GM12878 (cell line): Measurements from ENCODE around the gene SUFU. TPM values are rescaled to one million over a fixed set of nuclear protein-coding genes. Genes with fewer than 3 reads are reported as not detected.
"Not testable (repeated sequence)": the region's sequence is repeated elsewhere in the genome, so short reads cannot be mapped to it uniquely, and the experiment has no call there.

Experiments used
- ATAC-seq: fragments of 200-7000 bp; cut with Tn5 transposase; 3 replicates; pipeline ENCODE4 v1.9.1; 2020; ENCODE audit warnings: mild to moderate bottlenecking, moderate library complexity
- BruUV-seq: library from RNA; stranded (reverse); fragments of 400-500 nt; replicated peaks from 2 replicates; lab custom pipeline; 2021; lab: Mats Ljungman, UMichigan
- CTCF ChIA-PET: fragments of 300-600 bp; sonication (Branson Sonifier 250); formaldehyde crosslinking; extraction: SDS; loops from one replicate; lab custom pipeline; 2021; ENCODE audit warnings: inconsistent platforms; lab: Yijun Ruan, JAX
- POLR2A ChIA-PET: fragments of 350-600 bp; formaldehyde crosslinking; extraction: SDS; loops from one replicate; lab custom pipeline; 2021; ENCODE audit warnings: inconsistent platforms; lab: Charles Lee
- RAD21 ChIA-PET: fragments of 300-600 bp; sonication (Branson Sonifier 250); formaldehyde crosslinking; loops from one replicate; lab custom pipeline; 2023; ENCODE audit warnings: antibody characterized with exemption; ENCODE audit not compliant: unreplicated experiment; lab: Charles Lee
- SMC1A ChIA-PET: fragments of 300-600 bp; sonication (Branson Sonifier 250); formaldehyde crosslinking; loops from one replicate; lab custom pipeline; 2023; ENCODE audit not compliant: unreplicated experiment, uncharacterized antibody; lab: Charles Lee
- DNase-seq: peaks from one replicate; pipeline ENCODE4 v3.0.0-alpha.2; 2011; ENCODE audit warnings: low read depth, low spot score
- FAIRE-seq: peaks from 3 replicates; lab custom pipeline; 2011; peaks lifted over from hg19 to GRCh38; lab: Jason Lieb, UNC
- H2AFZ ChIP-seq: 2 replicates; pipeline ENCODE4 v1.6.0; 2011; ENCODE audit warnings: low read depth, low read length, control low read depth; ENCODE audit not compliant: control insufficient read depth
- H3K27ac ChIP-seq: 2 replicates; pipeline ENCODE4 v1.5.1; 2011; ENCODE audit warnings: control low read depth; ENCODE audit not compliant: control insufficient read depth, insufficient read depth
- H3K27me3 ChIP-seq, 2 experiments: replicated peaks in 1 of 2; 2 replicates each; pipeline versions ENCODE4 v1.6.0 to v1.6.1; 2011; ENCODE audit warnings: low read length in 1 of 2; ENCODE audit not compliant: control insufficient read depth in 2 of 2, insufficient read depth in 2 of 2
- H3K36me3 ChIP-seq, 2 experiments: 2 replicates each; pipeline ENCODE4 v1.5.1; 2011; ENCODE audit warnings: low read length in 1 of 2; ENCODE audit not compliant: control insufficient read depth in 2 of 2, insufficient read depth in 2 of 2
- H3K4me1 ChIP-seq: 2 replicates; pipeline ENCODE4 v1.6.1; 2011; ENCODE audit warnings: mild to moderate bottlenecking, low read length, moderate library complexity, mixed read lengths; ENCODE audit not compliant: control insufficient read depth, insufficient read depth
- H3K4me2 ChIP-seq: 2 replicates; pipeline ENCODE4 v1.6.0; 2011; ENCODE audit warnings: control low read depth; ENCODE audit not compliant: control insufficient read depth, insufficient read depth
- H3K4me3 ChIP-seq: fragments of 200-600 bp; sonication (generic); 2 replicates; pipeline ENCODE4 v1.5.1; 2016
- H3K79me2 ChIP-seq: 2 replicates; pipeline ENCODE4 v1.6.0; 2011; ENCODE audit warnings: low read length; ENCODE audit not compliant: control insufficient read depth, insufficient read depth
- H3K9ac ChIP-seq: 2 replicates; pipeline ENCODE4 v1.8.0; 2011; ENCODE audit warnings: low read length, control low read depth, mixed read lengths; ENCODE audit not compliant: control insufficient read depth, insufficient read depth
- H3K9me3 ChIP-seq: replicated peaks from 3 replicates; pipeline ENCODE4 v1.5.1; 2011; ENCODE audit warnings: mild to moderate bottlenecking, low read length; ENCODE audit not compliant: control insufficient read depth, insufficient read depth
- H4K20me1 ChIP-seq: 2 replicates; pipeline ENCODE4 v1.6.0; 2011; ENCODE audit not compliant: control insufficient read depth, insufficient read depth
- FOS ChIP-seq: IDR thresholded peaks from 3 replicates; pipeline ENCODE4 v1.6.1; 2011; ENCODE audit warnings: borderline replicate concordance; ENCODE audit not compliant: insufficient read length; ENCODE audit errors: extremely low read depth
- WGBS: methylation state at CpG from one replicate; pipeline ENCODE4 v1.1.6; 2016; ENCODE audit warnings: low lambda C conversion rate; ENCODE audit not compliant: insufficient replicate concordance, insufficient coverage; ENCODE audit errors: missing lambda C conversion rate; 5-methylcytosine and 5-hydroxymethylcytosine counted together
- in situ Hi-C: fragments of 300-500 bp; cut with MboI; formaldehyde crosslinking; loops from 9 replicates; pipeline ENCODE4 v1.14.3; 2018; ENCODE audit warnings: mixed read lengths
- intact Hi-C: fragments of 100-400 bp; cut with micrococcal nuclease; formaldehyde crosslinking; loops from one replicate; pipeline ENCODE4 v1.14.2; 2022; ENCODE audit not compliant: unreplicated experiment
- polyA plus RNA-seq, 11 experiments: library from polyadenylated mRNA; depleted of rRNA in 4 of 11; unstranded in 6 of 11; stranded (reverse) in 5 of 11; fragments of >200 nt; fragmentation: Nextera tagmentation in 4 of 11; fragmentation: Illumina TruSeq in 1 of 11; extraction: Ambion mirVana in 4 of 11; extraction: Trizol in 1 of 11; gene quantifications; 1 replicate in 1 of 11; 2 replicates in 10 of 11; pipeline versions ENCODE4 v1.2.1 to v1.2.3, GENCODE V29; 2011 to 2016; ENCODE audit warnings: inconsistent platforms in 2 of 11, missing spikeins in 2 of 11, low read depth in 1 of 11
- total RNA-seq, 4 experiments: library from RNA; depleted of rRNA in 3 of 4; stranded (reverse); fragments of >200 nt in 3 of 4; fragmentation: Illumina TruSeq in 1 of 4; extraction: Trizol in 1 of 4; gene quantifications; 2 replicates each; pipeline versions ENCODE4 v1.2.1 to v1.2.3, GENCODE V29; 2013 to 2021
- TF ChIP-seq, protein P1 (sequence below): fragments of 450-650 bp; IDR thresholded peaks from 2 replicates; pipeline ENCODE4 v1.6.1; 2017; ENCODE audit warnings: mild to moderate bottlenecking

Gene SUFU
- total and polyA plus RNA-seq, 10 of the 15 experiments (the other 5 are each of a cell fraction or from before 2014, with no cell fraction given), result 0.68 to 7.7 (median 2.4) TPM

DNA sequence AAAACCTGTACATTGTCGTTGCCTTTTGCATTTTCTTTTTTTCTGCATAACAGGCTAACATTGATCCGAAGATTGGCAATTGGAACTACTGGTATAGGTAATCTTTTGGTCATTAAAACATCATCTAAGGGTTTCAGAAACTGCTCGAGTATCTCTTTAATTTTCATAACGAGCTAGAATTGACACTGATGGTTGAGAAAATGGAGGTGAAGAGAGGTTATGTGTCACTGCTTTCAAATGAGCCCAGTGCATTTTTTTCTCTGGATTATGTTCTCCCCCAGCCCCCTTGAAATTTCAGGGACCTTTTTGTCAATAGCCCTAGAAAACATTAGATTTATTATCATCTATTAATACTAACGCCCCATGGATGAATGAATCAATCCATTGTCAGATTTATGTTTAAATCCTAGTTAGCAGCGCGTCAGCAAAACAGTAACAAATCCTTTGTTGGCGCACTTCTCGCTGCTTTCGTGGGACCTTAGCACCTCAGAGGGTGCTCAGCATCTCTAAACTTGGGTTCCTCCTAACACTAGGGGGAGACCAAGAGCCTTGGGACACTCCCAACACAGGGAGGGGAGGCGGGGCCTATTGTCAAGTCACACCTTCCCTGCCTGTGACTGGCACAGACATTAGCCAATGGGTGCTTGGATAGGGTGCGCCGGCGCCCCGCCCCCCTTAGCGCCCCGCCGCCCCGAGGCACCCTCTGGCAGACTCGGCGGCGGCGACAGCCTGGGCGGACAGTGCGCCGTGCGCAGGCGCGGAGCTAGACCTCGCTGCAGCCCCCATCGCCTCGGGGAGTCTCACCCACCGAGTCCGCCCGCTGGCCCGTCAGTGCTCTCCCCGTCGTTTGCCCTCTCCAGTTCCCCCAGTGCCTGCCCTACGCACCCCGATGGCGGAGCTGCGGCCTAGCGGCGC lies at the start of gene SUFU (continued):
- TF ChIP-seq, protein P1, sequence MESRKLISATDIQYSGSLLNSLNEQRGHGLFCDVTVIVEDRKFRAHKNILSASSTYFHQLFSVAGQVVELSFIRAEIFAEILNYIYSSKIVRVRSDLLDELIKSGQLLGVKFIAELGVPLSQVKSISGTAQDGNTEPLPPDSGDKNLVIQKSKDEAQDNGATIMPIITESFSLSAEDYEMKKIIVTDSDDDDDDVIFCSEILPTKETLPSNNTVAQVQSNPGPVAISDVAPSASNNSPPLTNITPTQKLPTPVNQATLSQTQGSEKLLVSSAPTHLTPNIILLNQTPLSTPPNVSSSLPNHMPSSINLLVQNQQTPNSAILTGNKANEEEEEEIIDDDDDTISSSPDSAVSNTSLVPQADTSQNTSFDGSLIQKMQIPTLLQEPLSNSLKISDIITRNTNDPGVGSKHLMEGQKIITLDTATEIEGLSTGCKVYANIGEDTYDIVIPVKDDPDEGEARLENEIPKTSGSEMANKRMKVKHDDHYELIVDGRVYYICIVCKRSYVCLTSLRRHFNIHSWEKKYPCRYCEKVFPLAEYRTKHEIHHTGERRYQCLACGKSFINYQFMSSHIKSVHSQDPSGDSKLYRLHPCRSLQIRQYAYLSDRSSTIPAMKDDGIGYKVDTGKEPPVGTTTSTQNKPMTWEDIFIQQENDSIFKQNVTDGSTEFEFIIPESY, result no peak
- peak; percentile 29 for TF ChIP-seq FOS
- TF ChIP-seq, all 136 proteins: peak for 23

DNA sequence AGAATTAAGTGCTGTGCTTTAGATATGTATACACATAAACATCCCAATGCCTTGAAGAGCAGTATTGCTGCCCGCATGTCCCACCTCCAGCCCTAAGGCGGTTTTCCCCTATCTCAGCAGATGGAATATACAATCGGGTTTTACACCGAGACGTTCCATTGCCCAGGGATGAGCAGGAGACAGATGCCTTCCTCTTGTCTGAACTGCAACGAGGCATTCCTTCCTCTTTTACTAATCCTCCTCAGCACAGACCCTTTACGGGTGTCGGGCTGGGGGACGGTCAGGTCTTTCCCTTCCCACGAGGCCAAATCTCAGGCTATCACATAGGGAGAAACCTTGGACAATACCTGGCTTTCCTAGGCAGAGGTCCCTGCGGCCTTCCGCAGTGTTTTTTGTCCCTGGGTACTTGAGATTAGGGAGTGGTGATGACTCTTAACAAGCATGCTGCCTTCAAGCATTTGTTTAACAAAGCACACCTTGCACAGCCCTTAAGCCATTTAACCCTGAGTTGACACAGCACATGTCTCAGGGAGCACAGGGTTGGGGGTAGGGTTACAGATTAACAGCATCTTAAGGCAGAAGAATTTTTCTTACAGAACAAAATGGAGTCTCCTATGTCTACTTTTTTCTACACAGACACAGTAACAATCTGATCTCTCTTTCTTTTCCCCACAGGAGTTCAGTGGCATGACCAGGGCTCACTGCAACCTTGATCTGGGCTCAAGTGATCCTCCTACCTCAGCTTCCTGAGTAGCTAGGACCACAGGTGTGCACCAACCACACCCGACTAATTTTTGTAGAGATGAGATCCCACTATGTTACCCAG lies 48.9 kb upstream of the SUFU start:
- H3K9me3 ChIP-seq, BruUV-seq, RAD21 ChIA-PET, H4K20me1 ChIP-seq, intact Hi-C loops, FAIRE-seq, H3K4me2 ChIP-seq, DNase-seq, CTCF ChIA-PET, H3K9ac ChIP-seq, H3K4me3 ChIP-seq, SMC1A ChIA-PET, H3K36me3 ChIP-seq, POLR2A ChIA-PET, H2AFZ ChIP-seq, H3K27ac ChIP-seq, H3K27me3 ChIP-seq, in situ Hi-C loops, ATAC-seq: not testable (repeated sequence)
- WGBS, result 85% methylated on average over 13 of the region's 13 CpGs
- peaks cover 14% of the 10 kb centered on the region for H3K4me1 ChIP-seq
- H3K79me2 ChIP-seq, result peaks cover 21% of the 10 kb centered on the region
